ENCODE results near the gene RPTOR.
A peak's percentile ranks its signal among the peaks of the same experiment; 100 is the strongest.

RPTOR gene

GRCh38 chr17:80827646-80828643, 283.3 kb downstream of the RPTOR start:
- Mint-ChIP-seq H3K36me3 (ENCODE audit: low read depth) (peaks cover 66% of the 10 kb centered on the region), H3K4me3 (no peak overlapping the region), H3K27ac (peak overlapping the region; percentile 75), H3K9me3 (no peaks in the 10 kb centered on the region), H3K27me3 (no peaks in the 10 kb centered on the region), H3K4me1 (ENCODE audit: low read depth) (peaks cover 41% of the 10 kb centered on the region)
- DNase-seq = no peak

DNA sequence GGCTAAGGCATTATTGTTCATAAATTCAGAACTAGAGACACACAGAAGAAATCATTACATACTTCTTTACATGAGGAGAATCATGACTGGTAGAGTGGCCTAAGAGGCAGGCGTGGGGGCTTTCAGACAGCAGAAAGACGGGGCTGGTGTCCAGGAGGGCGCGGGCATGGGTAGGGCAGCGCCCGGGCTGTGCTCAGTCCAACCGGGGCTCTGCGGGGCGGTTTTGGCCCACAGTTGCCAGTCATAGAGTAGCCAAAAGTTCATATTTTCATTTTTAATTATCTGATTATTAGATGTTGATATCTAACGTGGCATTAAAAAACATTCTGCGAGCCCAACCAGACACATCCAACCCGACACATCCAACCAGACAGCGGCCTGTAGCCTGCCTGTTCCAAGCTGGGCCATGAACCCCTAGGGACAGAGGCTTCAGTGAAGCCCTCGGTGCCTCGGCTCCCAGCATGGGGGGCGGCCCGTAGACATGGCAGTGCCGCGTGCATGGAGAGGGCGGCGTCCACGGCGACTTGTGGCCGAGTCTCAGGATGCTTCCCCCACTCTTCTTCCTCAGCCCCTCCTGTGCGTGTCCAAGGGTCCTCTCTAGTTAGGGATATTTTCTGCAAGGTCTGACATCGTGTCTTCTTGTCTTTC, 284.7 kb downstream of the RPTOR start:
- DNase-seq = no peak
- H3K36me3 Mint-ChIP-seq (ENCODE audit: low read depth) = peaks cover 61% of the 10 kb centered on the region
- H3K9me3 Mint-ChIP-seq = no peaks in the 10 kb centered on the region
- no peaks in the 10 kb centered on the region for H3K27me3 Mint-ChIP-seq
- H3K27ac Mint-ChIP-seq = no peak overlapping the region
- H3K4me3 Mint-ChIP-seq = no peak overlapping the region
- peaks cover 52% of the 10 kb centered on the region for H3K4me1 Mint-ChIP-seq (ENCODE audit: low read depth)

DNA sequence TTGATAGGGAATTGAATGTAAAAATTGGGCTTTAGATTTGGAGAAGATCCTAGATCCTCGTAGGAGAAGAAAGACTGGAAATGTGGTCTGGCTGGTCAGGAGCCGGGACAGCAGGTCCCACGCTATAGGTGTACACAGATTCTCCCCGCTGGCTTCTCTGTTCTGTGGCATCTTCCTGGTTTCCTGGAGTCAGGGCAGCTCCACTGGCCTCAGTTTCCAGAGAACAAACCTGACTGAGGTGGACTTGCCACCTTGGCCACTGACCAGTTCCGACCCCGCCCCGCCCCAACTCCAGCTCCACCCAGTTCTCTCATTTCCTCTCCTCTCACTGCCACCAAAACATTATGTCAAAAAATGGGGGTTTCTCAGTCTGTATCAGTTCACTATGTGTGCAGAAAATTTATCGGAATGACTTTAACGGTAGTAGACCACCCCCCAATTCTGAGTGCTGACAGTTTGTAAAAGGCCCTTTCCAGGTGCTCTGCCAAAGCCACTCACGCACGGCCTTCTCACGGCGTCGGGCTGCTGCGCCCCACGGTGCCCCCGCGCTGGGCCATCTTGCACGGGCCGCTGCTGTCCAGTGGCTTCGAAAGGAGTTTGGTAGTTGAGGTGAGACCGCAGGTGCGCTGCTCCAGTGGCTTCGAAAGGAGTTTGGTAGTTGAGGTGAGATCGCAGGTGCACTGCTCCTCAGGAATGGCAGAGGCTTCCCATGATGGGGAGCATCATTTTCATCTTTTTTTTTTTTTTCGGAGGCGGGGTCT, 285.6 kb downstream of the RPTOR start:
- Mint-ChIP-seq H3K4me3 (no peak overlapping the region), H3K27me3 (no peaks in the 10 kb centered on the region), H3K9me3 (no peaks in the 10 kb centered on the region), H3K36me3 (ENCODE audit: low read depth) (peaks cover 61% of the 10 kb centered on the region), H3K4me1 (ENCODE audit: low read depth) (peaks cover 54% of the 10 kb centered on the region), H3K27ac (no peak overlapping the region)
- peak; percentile 19 for DNase-seq

DNA sequence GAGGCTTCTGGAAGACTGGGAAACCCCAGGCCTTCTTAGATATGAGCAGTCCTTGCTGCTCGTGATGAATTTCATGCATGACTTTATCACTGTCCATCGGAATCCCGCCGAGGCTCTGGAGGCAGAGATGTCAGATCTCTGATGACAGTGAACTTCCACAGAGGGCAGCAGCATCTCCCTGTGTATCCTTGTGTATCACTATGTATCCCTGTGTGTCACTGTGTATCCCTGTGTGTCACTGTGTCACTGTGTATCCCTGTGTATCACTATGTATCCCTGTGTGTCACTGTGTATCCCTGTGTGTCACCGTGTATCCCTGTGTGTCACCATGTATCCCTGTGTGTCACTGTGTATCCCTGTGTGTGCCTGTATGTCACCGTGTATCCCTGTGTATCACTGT, 286.9 kb downstream of the RPTOR start:
- Mint-ChIP-seq H3K4me1 (ENCODE audit: low read depth) (peaks cover 60% of the 10 kb centered on the region), H3K27me3 (no peaks in the 10 kb centered on the region), H3K36me3 (ENCODE audit: low read depth) (peaks cover 55% of the 10 kb centered on the region), H3K4me3 (peak overlapping the region; percentile 5), H3K27ac (peak overlapping the region; percentile 98), H3K9me3 (no peaks in the 10 kb centered on the region)
- no peak for DNase-seq

DNA sequence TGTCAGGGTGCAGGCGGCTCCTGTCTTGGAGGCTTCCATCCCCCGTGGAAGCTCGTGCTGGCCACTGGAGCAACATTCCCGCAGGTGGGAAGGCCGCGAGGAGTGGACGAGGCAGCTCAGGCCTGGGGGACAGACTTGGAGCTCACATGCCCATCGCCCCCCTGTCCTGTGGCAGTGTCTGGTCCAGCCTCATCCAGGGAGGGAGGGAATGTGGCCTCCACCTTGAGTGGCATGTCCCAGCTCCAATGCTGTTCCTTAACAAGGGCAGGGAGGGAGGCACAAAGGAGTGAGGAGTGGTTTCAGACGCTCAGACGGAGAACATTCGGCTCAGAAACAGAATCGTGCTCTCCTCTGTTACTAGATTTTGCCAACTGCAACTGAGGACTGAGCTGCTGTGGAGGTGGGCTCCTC, 287.6 kb downstream of the RPTOR start:
- H3K36me3 Mint-ChIP-seq (ENCODE audit: low read depth) = peaks cover 51% of the 10 kb centered on the region
- peaks cover 54% of the 10 kb centered on the region for H3K4me1 Mint-ChIP-seq (ENCODE audit: low read depth)
- DNase-seq = no peak
- peak overlapping the region; percentile 65 for H3K4me3 Mint-ChIP-seq
- H3K27ac Mint-ChIP-seq = peak overlapping the region; percentile 98
- H3K9me3 Mint-ChIP-seq = no peaks in the 10 kb centered on the region
- H3K27me3 Mint-ChIP-seq = no peaks in the 10 kb centered on the region

DNA sequence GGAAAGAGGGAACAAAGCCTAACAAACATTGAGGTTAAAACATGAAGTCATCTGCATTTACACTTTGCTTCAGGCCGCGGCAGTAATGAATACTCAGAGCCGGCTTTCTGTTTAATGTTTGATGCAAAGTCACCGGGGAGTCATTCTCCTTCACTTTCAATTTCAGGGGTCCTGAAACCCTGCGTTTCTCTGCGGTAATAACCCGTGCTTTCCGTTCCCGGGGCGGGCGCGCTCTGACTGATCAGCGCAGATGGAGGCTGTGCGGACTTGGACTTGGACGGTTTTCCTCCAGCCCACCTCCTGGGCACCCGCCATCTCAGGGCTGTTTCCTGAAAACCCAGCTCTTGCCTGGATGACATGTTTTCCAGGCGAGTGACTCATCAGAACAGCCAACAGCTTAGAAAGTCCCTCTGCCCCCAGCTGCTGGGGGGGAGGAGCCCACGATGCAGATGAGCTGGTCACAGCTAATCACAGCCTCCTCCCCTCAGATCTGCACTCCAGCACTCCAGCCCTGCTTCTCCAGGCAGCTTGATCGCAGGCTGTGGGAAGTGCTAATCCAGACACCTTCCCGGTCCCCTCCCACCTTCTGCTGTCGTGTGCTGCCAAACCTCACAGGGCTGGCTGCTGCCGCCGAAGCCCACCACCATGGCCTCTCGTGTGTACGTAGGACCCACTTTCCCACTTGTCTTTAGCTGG, 288.4 kb downstream of the RPTOR start:
- H3K36me3 Mint-ChIP-seq (ENCODE audit: low read depth) = peaks cover 49% of the 10 kb centered on the region
- H3K27ac Mint-ChIP-seq = peak overlapping the region; percentile 98
- H3K4me1 Mint-ChIP-seq (ENCODE audit: low read depth) = peaks cover 50% of the 10 kb centered on the region
- DNase-seq = peak; percentile 89
- H3K27me3 Mint-ChIP-seq = no peaks in the 10 kb centered on the region
- no peaks in the 10 kb centered on the region for H3K9me3 Mint-ChIP-seq
- H3K4me3 Mint-ChIP-seq = peak overlapping the region; percentile 65

DNA sequence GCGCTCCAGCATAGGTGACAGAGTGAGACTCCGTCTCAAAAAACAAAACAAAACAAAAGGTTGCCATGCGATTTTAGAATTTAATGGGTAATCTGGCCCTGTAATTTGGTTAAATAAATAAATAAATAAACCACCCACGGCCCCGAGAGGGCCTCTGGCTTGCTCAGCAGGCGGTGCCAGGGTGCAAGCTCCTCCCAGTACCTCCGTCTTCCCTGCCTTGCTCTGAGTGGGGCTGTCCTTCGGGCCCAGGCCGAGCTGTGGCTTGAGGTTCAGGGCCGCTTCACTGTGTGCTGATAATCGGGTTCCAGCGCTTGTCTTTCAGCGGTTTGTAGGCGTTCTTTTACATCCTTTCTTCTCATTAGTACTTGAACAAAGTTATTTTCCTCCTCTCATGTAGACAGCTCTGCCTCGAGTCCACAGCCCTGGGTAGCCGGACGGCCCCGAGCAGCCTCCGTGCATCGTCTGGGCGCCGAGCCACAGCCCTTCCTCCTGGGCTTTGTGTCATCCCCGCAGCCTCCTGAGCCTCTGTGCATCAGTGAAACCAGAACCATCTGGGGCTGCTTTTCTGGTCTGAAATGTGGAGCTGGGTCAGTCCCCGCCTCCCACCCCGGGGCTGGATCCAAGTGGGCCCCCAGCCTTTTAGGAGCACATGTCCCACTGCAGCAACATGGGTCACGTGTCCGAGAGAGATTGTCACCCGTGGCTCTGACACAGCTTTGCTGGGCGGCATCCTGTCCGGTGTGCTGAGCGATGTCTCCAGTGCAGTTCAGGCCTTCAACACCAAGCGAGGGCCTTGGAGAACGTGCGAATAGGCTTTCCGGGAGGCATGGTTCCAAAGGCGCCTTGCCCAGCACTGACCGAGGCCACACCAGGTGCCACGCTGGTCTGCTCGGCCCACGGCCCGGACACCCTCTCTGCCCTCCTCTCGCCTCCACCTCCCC, 289.6 kb downstream of the RPTOR start:
- Mint-ChIP-seq H3K9me3 (no peaks in the 10 kb centered on the region), H3K36me3 (ENCODE audit: low read depth) (peaks cover 46% of the 10 kb centered on the region), H3K27me3 (no peaks in the 10 kb centered on the region), H3K27ac (peak overlapping the region; percentile 98), H3K4me1 (ENCODE audit: low read depth) (peaks cover 54% of the 10 kb centered on the region), H3K4me3 (peak overlapping the region; percentile 8)
- no peak for DNase-seq

GRCh38 chr17:80834893-80835275, 290.2 kb downstream of the RPTOR start:
- no peak overlapping the region for H3K4me3 Mint-ChIP-seq
- H3K27me3 Mint-ChIP-seq = no peaks in the 10 kb centered on the region
- DNase-seq = no peak
- peaks cover 46% of the 10 kb centered on the region for H3K36me3 Mint-ChIP-seq (ENCODE audit: low read depth)
- H3K4me1 Mint-ChIP-seq (ENCODE audit: low read depth) = peaks cover 53% of the 10 kb centered on the region
- H3K9me3 Mint-ChIP-seq = no peaks in the 10 kb centered on the region
- no peak overlapping the region for H3K27ac Mint-ChIP-seq

DNA sequence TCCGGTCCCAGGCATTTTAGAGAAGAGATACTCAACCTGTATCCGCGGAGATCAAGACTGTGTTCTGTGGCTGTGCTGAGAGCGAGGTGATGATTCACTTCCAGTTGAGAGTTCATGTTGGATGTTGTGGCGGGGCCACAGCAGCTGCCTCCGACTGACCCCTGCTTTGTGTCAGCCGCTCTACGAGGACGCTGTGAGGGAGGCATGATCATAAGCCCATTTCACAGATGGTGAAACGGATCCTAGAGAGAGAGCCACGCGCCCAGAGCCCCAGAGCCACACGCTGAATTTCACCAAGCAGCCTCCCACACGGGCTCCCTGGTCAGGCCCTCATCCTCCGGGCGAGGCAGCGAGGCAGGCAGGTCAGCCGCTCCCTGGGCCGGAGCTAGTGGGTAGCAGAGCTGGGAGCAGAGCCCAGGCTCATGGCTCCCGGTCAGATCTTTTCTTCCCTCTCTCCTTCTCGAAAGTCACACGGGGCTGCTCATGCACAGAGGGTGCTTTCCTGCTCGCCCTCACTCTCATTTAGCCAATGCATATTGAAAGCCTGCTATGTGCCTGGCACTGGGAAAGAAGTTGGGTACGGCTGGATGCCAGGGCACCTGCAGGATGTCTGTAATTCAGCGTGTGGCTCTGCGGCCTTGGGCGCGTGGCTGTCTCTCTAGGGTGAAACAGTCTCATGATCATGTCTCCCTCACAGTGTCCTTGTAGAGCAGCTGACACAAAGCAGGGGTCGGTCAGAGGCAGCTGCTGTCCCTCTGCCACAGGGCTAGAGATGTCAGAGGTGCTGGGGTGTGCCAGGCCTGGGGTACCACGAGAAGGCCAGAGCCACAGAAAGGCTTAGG, 291.4 kb downstream of the RPTOR start:
- Mint-ChIP-seq H3K4me3 (no peak overlapping the region), H3K27me3 (no peaks in the 10 kb centered on the region), H3K4me1 (ENCODE audit: low read depth) (peaks cover 46% of the 10 kb centered on the region), H3K27ac (peak overlapping the region; percentile 74), H3K36me3 (ENCODE audit: low read depth) (peaks cover 37% of the 10 kb centered on the region), H3K9me3 (no peaks in the 10 kb centered on the region)
- no peak for DNase-seq

GRCh38 chr17:80836658-80836965, 292.0 kb downstream of the RPTOR start:
- H3K9me3 Mint-ChIP-seq = no peaks in the 10 kb centered on the region
- H3K27ac Mint-ChIP-seq = peak overlapping the region; percentile 74
- H3K36me3 Mint-ChIP-seq (ENCODE audit: low read depth) = peaks cover 33% of the 10 kb centered on the region
- H3K4me1 Mint-ChIP-seq (ENCODE audit: low read depth) = peaks cover 41% of the 10 kb centered on the region
- DNase-seq = no peak
- H3K4me3 Mint-ChIP-seq = no peak overlapping the region
- H3K27me3 Mint-ChIP-seq = no peaks in the 10 kb centered on the region

DNA sequence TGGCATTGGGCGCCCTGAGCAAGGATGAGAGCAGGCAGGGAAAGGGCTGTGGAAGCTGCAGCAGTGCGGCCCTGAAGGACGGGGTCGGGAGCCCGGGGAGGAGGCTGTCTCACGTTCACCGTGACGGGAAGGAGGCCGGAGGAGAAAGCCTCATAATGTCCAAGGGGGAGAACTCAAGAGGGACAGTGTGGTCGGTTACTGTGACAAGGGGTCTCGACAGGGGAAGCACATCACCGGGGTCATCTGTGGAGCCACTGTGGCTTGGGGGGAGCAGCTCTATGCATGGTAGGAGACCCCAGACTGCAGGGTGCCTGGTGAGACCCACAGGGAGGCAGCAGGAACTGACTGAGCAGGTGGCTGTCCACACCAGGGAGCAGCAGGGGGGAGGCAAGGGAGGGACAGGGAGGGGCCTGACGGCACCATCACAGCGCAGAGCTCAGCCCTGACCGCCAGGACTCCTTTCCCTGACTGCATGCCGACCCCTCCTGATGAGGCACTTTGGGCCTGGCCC, 292.4 kb downstream of the RPTOR start:
- no peak overlapping the region for H3K4me3 Mint-ChIP-seq
- peaks cover 31% of the 10 kb centered on the region for H3K36me3 Mint-ChIP-seq (ENCODE audit: low read depth)

DNA sequence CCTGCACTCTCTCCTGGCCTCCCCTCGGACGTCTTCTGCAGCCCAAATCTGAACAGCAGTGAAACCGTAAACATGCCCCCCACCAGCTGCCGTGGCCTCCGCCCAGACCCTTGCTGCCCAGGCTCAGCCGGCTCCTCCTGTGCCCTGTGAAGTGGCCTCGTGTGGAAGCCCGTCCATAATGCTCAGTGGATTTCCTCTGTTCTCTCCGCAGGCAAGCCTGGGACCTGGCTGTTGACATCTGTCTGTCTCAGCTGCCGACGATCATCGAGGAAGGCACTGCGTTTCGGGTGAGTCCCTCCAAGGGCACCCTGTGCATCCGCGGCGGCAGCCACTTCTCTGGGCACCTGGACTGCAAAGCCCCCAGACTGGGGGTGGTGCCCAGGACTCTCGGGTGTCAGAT, 293.1 kb downstream of the RPTOR start:
- Mint-ChIP-seq H3K27me3 (no peaks in the 10 kb centered on the region), H3K4me1 (ENCODE audit: low read depth) (peaks cover 30% of the 10 kb centered on the region), H3K9me3 (no peaks in the 10 kb centered on the region), H3K4me3 (no peak overlapping the region), H3K27ac (peak overlapping the region; percentile 50), H3K36me3 (ENCODE audit: low read depth) (peaks cover 31% of the 10 kb centered on the region)
- DNase-seq = no peak

More for the DNA sequence above, 292.4 kb downstream of the RPTOR start:
- Mint-ChIP-seq H3K27ac (peak overlapping the region; percentile 74), H3K27me3 (no peaks in the 10 kb centered on the region), H3K4me1 (ENCODE audit: low read depth) (peaks cover 36% of the 10 kb centered on the region), H3K9me3 (no peaks in the 10 kb centered on the region)
- no peak for DNase-seq

All from activated T-cell treated with anti-CD3 and anti-CD28 coated beads, Interleukin-2, amount 50 U/mL, for 24 hours (primary cell).